H9 (cell line): ENCODE measurements around the gene PACSIN2. TPM values are rescaled to one million over a fixed set of nuclear protein-coding genes. Genes with fewer than 3 reads are reported as not detected.

Experiments
- DNase-seq: peaks from one replicate; pipeline ENCODE4 v3.0.0-alpha.2; 2017
- H2AFZ ChIP-seq: one replicate; pipeline ENCODE4 v1.6.1; 2013; ENCODE audit warnings: mild to moderate bottlenecking, low read length, control low read depth, moderate library complexity
- H2AK5ac ChIP-seq: 2 replicates; pipeline ENCODE4 v1.6.1; 2013; ENCODE audit warnings: low read length, control low read depth, mixed read lengths; ENCODE audit not compliant: insufficient read length
- H2BK120ac ChIP-seq: one replicate; pipeline ENCODE4 v1.6.1; 2013; ENCODE audit warnings: low read depth, mild to moderate bottlenecking, low read length, control low read depth, inconsistent platforms; ENCODE audit not compliant: poor library complexity, severe bottlenecking
- H2BK12ac ChIP-seq: 2 replicates; pipeline ENCODE4 v1.6.1; 2013; ENCODE audit warnings: low read length, control low read depth, mixed read lengths, low read depth; ENCODE audit not compliant: insufficient read length
- H2BK15ac ChIP-seq: 2 replicates; pipeline ENCODE4 v1.6.1; 2013; ENCODE audit warnings: low read depth, low read length, control low read depth
- H2BK20ac ChIP-seq: one replicate; pipeline ENCODE4 v1.6.1; 2013; ENCODE audit warnings: low read depth, mild to moderate bottlenecking, low read length, control low read depth, inconsistent platforms; ENCODE audit not compliant: poor library complexity, severe bottlenecking
- H2BK5ac ChIP-seq: 2 replicates; pipeline ENCODE4 v1.6.1; 2013; ENCODE audit warnings: low read length, control low read depth, mixed read lengths; ENCODE audit not compliant: insufficient read length
- H3K14ac ChIP-seq: 2 replicates; pipeline ENCODE4 v1.6.1; 2013; ENCODE audit warnings: low read length, control low read depth; ENCODE audit not compliant: insufficient read depth
- H3K18ac ChIP-seq: 2 replicates; pipeline ENCODE4 v1.6.1; 2013; ENCODE audit warnings: low read depth, mild to moderate bottlenecking, mixed read lengths, low read length, control low read depth; ENCODE audit not compliant: insufficient read length
- H3K23ac ChIP-seq: 2 replicates; pipeline ENCODE4 v1.6.1; 2013; ENCODE audit warnings: low read length, control low read depth, mixed read lengths, low read depth; ENCODE audit not compliant: insufficient read length
- H3K23me2 ChIP-seq: 2 replicates; pipeline ENCODE4 v1.6.1; 2013; ENCODE audit warnings: low read depth, mild to moderate bottlenecking, mixed read lengths, low read length, control low read depth; ENCODE audit not compliant: insufficient read length, poor library complexity, severe bottlenecking
- H3K27ac ChIP-seq: 2 replicates; pipeline ENCODE4 v1.5.1; 2013; ENCODE audit warnings: low read length, control low read depth, mixed read lengths, low read depth; ENCODE audit not compliant: insufficient read length
- H3K27me3 ChIP-seq: 2 replicates; pipeline ENCODE4 v1.6.1; 2013; ENCODE audit warnings: low read length, control low read depth, inconsistent platforms; ENCODE audit not compliant: insufficient read depth
- H3K4ac ChIP-seq: 2 replicates; pipeline ENCODE4 v1.6.1; 2013; ENCODE audit warnings: low read depth, mild to moderate bottlenecking, control low read depth, inconsistent platforms, low read length, moderate library complexity
- H3K4me1 ChIP-seq: 2 replicates; pipeline ENCODE4 v1.6.1; 2013; ENCODE audit warnings: low read length, control low read depth, inconsistent platforms; ENCODE audit not compliant: insufficient read depth
- H3K4me2 ChIP-seq: 2 replicates; pipeline ENCODE4 v1.6.1; 2013; ENCODE audit warnings: low read length, control low read depth, mixed read lengths; ENCODE audit not compliant: insufficient read length, insufficient read depth
- H3K56ac ChIP-seq: 2 replicates; pipeline ENCODE4 v1.6.1; 2013; ENCODE audit warnings: low read depth, mild to moderate bottlenecking, mixed read lengths, low read length, control low read depth; ENCODE audit not compliant: insufficient read length
- H3K79me1 ChIP-seq: 2 replicates; pipeline ENCODE4 v1.6.1; 2013; ENCODE audit warnings: low read depth, mild to moderate bottlenecking, moderate library complexity, low read length, control low read depth, inconsistent platforms; ENCODE audit not compliant: insufficient read depth, poor library complexity, severe bottlenecking
- H3K79me2 ChIP-seq: 2 replicates; pipeline ENCODE4 v1.6.1; 2013; ENCODE audit warnings: low read length, control low read depth, inconsistent platforms; ENCODE audit not compliant: insufficient read depth
- H3K9ac ChIP-seq: 2 replicates; pipeline ENCODE4 v1.6.1; 2013; ENCODE audit warnings: low read length, control low read depth, mixed read lengths; ENCODE audit not compliant: insufficient read length; ENCODE audit errors: extremely low read depth
- H3K9me3 ChIP-seq: one replicate; pipeline ENCODE4 v1.6.1; 2013; ENCODE audit warnings: low read depth, low read length, inconsistent platforms; ENCODE audit not compliant: control insufficient read depth
- H3T11ph ChIP-seq: one replicate; pipeline ENCODE4 v1.6.1; 2013; ENCODE audit warnings: mild to moderate bottlenecking, low read length, control low read depth, inconsistent platforms
- H4K20me1 ChIP-seq: one replicate; pipeline ENCODE4 v1.6.1; 2013; ENCODE audit not compliant: control insufficient read depth, insufficient read length, insufficient read depth
- H4K5ac ChIP-seq: 2 replicates; pipeline ENCODE4 v1.6.1; 2013; ENCODE audit warnings: low read depth, mild to moderate bottlenecking, mixed read lengths, low read length, control low read depth; ENCODE audit not compliant: insufficient read length
- H4K8ac ChIP-seq: replicated peaks from 2 replicates; pipeline ENCODE4 v1.6.1; 2013; ENCODE audit warnings: low read length, control low read depth, mixed read lengths, low read depth; ENCODE audit not compliant: insufficient read length
- H4K91ac ChIP-seq: 2 replicates; pipeline ENCODE4 v1.6.1; 2013; ENCODE audit warnings: low read depth, mild to moderate bottlenecking, moderate library complexity, mixed read lengths, low read length, control low read depth; ENCODE audit not compliant: insufficient read length
- H3K27ac Mint-ChIP-seq, 3 experiments: 2 replicates in 2 of 3; 3 replicates in 1 of 3; pipeline ENCODE4 v1.8.0; 2020 to 2021; ENCODE audit warnings: mixed read lengths in 3 of 3, mild to moderate bottlenecking in 1 of 3, moderate library complexity in 1 of 3
- H3K27me3 Mint-ChIP-seq: 2 replicates; pipeline ENCODE4 v1.8.0; 2021; ENCODE audit warnings: low read depth, mild to moderate bottlenecking, moderate library complexity, mixed read lengths
- H3K36me3 Mint-ChIP-seq, 3 experiments: 2 replicates in 2 of 3; 3 replicates in 1 of 3; pipeline ENCODE4 v1.8.0; 2020 to 2021; ENCODE audit warnings: low read depth in 3 of 3, mixed read lengths in 3 of 3; ENCODE audit not compliant: insufficient read depth in 1 of 3
- H3K4me1 Mint-ChIP-seq, 2 experiments: 2 replicates each; pipeline ENCODE4 v1.8.0; 2020; ENCODE audit warnings: mixed read lengths in 2 of 2
- H3K4me3 Mint-ChIP-seq, 2 experiments: 2 replicates in 1 of 2; 3 replicates in 1 of 2; pipeline ENCODE4 v1.8.0; 2020 to 2021; ENCODE audit warnings: mild to moderate bottlenecking in 2 of 2, mixed read lengths in 2 of 2, moderate library complexity in 1 of 2
- H3K9me3 Mint-ChIP-seq, 2 experiments: 2 replicates in 1 of 2; 3 replicates in 1 of 2; pipeline ENCODE4 v1.8.0; 2020; ENCODE audit warnings: mild to moderate bottlenecking in 2 of 2, mixed read lengths in 2 of 2, moderate library complexity in 1 of 2
- WGBS: extraction: QIAGEN DNeasy Blood & Tissue Kit; methylation state at CpG from one replicate; pipeline ENCODE4 v1.1.7; 2013; ENCODE audit warnings: missing lambda C conversion rate, low lambda C conversion rate, mixed read lengths; ENCODE audit not compliant: insufficient read length; ENCODE audit errors: extremely low coverage; 5-methylcytosine and 5-hydroxymethylcytosine counted together
- total RNA-seq: library from RNA; stranded (reverse); gene quantifications from 2 replicates; pipeline ENCODE4 v1.2.1, GENCODE V29; 2021
- TF ChIP-seq, protein P1 (sequence below): fragments of 200-600 bp; sonication (generic); conservative IDR thresholded peaks from 3 replicates; pipeline ENCODE4 v1.8.0; 2021; ENCODE audit warnings: antibody characterized with exemption, mild to moderate bottlenecking

PACSIN2 gene
- total RNA-seq, 1 experiment from 2014 or later = 62.3 TPM

DNA sequence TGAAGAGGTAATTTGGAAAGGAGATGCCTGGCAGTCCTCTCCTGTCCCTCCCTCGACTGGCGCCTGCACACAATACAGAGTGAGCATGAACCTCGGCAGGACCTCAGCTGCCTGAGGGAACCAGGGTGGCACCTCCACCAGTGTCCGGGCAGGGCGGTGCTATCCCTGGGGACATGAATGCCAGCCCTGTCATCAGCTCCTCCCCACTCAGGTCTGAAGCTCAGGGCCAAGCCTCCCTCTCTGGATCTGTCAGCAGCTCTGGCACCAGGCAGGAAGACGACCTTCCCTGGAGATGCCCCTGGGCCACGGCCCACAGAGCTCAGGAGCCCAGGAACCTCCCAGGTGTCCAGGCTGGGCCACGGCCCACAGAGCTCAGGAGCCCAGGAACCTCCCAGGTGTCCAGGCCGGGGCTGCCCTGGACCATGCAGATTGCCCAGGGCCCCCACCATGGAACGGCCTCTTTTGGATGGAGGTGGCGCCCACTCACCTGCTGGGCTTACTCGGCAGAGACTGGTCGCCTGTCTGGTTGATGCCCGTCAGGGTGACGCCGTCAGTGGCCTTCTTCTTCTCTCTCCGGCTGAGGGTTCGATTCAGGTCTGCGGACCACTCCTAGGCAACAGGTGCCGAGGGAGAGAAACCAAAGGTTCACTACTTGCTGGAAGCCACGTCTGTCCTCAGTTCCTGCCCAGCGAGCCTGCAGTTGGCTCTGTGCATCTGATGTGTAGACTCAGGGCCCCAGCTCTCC, 136.2 kb downstream of the PACSIN2 start:
- Histone ChIP-seq H3K27me3 (no peaks in the 10 kb centered on the region), H4K20me1 (no peaks in the 10 kb centered on the region), H2AFZ (no peak overlapping the region), H2BK15ac (no peak overlapping the region), H3K9ac (no peak overlapping the region), H3K4me1 (no peaks in the 10 kb centered on the region), H2BK120ac (no peak overlapping the region), H3K4ac (no peak overlapping the region), H4K5ac (no peak overlapping the region), H3K4me2 (no peak overlapping the region), H2BK5ac (no peak overlapping the region), H3K27ac (no peak overlapping the region), H2AK5ac (no peak overlapping the region), H3K56ac (no peak overlapping the region), H3K79me2 (no peaks in the 10 kb centered on the region), H2BK20ac (no peak overlapping the region), H4K91ac (no peak overlapping the region), H3K9me3 (no peaks in the 10 kb centered on the region), H2BK12ac (no peak overlapping the region), H3K14ac (no peak overlapping the region), H3T11ph (no peak overlapping the region), H3K18ac (no peak overlapping the region), H3K23ac (no peak overlapping the region), H3K23me2 (no peaks in the 10 kb centered on the region), H4K8ac (no peak overlapping the region), H3K79me1 (no peaks in the 10 kb centered on the region)
- WGBS = no CpG with 5 or more reads among the region's 22 CpGs
- Mint-ChIP-seq H3K4me3 (no peak overlapping the region), H3K36me3 (peaks cover 15 to 62% (median 50%) of the 10 kb centered on the region in 3 experiments), H3K4me1 (peaks cover 10 to 13% of the 10 kb centered on the region in 2 experiments), H3K27ac (no peak overlapping the region), H3K27me3 (no peaks in the 10 kb centered on the region), H3K9me3 (no peaks in the 10 kb centered on the region)
- no peak for DNase-seq
- TF ChIP-seq, protein P1, sequence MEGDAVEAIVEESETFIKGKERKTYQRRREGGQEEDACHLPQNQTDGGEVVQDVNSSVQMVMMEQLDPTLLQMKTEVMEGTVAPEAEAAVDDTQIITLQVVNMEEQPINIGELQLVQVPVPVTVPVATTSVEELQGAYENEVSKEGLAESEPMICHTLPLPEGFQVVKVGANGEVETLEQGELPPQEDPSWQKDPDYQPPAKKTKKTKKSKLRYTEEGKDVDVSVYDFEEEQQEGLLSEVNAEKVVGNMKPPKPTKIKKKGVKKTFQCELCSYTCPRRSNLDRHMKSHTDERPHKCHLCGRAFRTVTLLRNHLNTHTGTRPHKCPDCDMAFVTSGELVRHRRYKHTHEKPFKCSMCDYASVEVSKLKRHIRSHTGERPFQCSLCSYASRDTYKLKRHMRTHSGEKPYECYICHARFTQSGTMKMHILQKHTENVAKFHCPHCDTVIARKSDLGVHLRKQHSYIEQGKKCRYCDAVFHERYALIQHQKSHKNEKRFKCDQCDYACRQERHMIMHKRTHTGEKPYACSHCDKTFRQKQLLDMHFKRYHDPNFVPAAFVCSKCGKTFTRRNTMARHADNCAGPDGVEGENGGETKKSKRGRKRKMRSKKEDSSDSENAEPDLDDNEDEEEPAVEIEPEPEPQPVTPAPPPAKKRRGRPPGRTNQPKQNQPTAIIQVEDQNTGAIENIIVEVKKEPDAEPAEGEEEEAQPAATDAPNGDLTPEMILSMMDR = no peak
